GM23338 (cell line): ENCODE results near the gene PDE12. TPM values are rescaled to one million over a fixed set of nuclear protein-coding genes. Genes with fewer than 3 reads are reported as not detected.

Source experiments
- ATAC-seq: fragments of 200-7000 bp; cut with Tn5 transposase; 3 replicates; pipeline ENCODE4 v1.9.1; 2020
- DNase-seq: peaks from one replicate; pipeline ENCODE4 v3.0.0-alpha.2; 2015; ENCODE audit warnings: low spot score
- H2AFZ ChIP-seq: fragments of 200-600 bp; sonication (generic); 2 replicates; pipeline ENCODE4 v1.8.0; 2016; ENCODE audit warnings: antibody characterized with exemption, mild to moderate bottlenecking, moderate library complexity
- H3F3A ChIP-seq: fragments of 200-600 bp; sonication (generic); replicated peaks from 2 replicates; pipeline ENCODE4 v1.8.0; 2017; ENCODE audit warnings: antibody characterized with exemption, mixed run types, low read depth
- H3K27ac ChIP-seq: fragments of 200-600 bp; sonication (generic); 2 replicates; pipeline ENCODE4 v1.6.1; 2016; ENCODE audit warnings: low read depth
- H3K27me3 ChIP-seq: fragments of 200-600 bp; sonication (generic); 2 replicates; pipeline ENCODE4 v1.8.0; 2016; ENCODE audit warnings: mild to moderate bottlenecking, mixed run types, moderate library complexity; ENCODE audit not compliant: insufficient read depth
- H3K36me3 ChIP-seq: fragments of 200-600 bp; sonication (generic); 2 replicates; pipeline ENCODE4 v1.8.0; 2016; ENCODE audit warnings: mild to moderate bottlenecking; ENCODE audit not compliant: insufficient read depth
- H3K4me1 ChIP-seq: fragments of 200-600 bp; sonication (generic); 2 replicates; pipeline ENCODE4 v1.8.0; 2016; ENCODE audit warnings: mild to moderate bottlenecking, moderate library complexity; ENCODE audit not compliant: insufficient read depth
- H3K4me2 ChIP-seq: fragments of 200-600 bp; sonication (generic); 2 replicates; pipeline ENCODE4 v1.7.1; 2017; ENCODE audit warnings: mixed run types
- H3K4me3 ChIP-seq: fragments of 200-600 bp; sonication (generic); 2 replicates; pipeline ENCODE4 v1.6.1; 2016; ENCODE audit warnings: mixed run types
- H3K79me2 ChIP-seq: fragments of 200-600 bp; sonication (generic); replicated peaks from 2 replicates; pipeline ENCODE4 v1.8.0; 2017; ENCODE audit warnings: mild to moderate bottlenecking; ENCODE audit not compliant: insufficient read depth
- H3K9me2 ChIP-seq: fragments of 200-600 bp; sonication (generic); 2 replicates; pipeline ENCODE4 v1.8.0; 2017; ENCODE audit not compliant: insufficient read depth
- H4K20me1 ChIP-seq: fragments of 200-600 bp; sonication (generic); replicated peaks from 2 replicates; pipeline ENCODE4 v1.8.0; 2017; ENCODE audit warnings: mild to moderate bottlenecking; ENCODE audit not compliant: insufficient read depth
- H3K27ac Mint-ChIP-seq: 2 replicates; pipeline ENCODE4 v1.8.0; 2020; ENCODE audit warnings: inconsistent platforms, mild to moderate bottlenecking, moderate library complexity, mixed read lengths
- H3K27me3 Mint-ChIP-seq: 3 replicates; pipeline ENCODE4 v1.8.0; 2022; ENCODE audit warnings: low read depth, mild to moderate bottlenecking, moderate library complexity, mixed read lengths, inconsistent platforms; ENCODE audit not compliant: insufficient read depth, poor library complexity
- H3K36me3 Mint-ChIP-seq: 3 replicates; pipeline ENCODE4 v1.8.0; 2021; ENCODE audit warnings: low read depth, mild to moderate bottlenecking, inconsistent platforms, moderate library complexity, mixed read lengths
- H3K4me1 Mint-ChIP-seq: 3 replicates; pipeline ENCODE4 v1.8.0; 2020; ENCODE audit warnings: mild to moderate bottlenecking, inconsistent platforms, mixed read lengths
- H3K4me3 Mint-ChIP-seq: 3 replicates; pipeline ENCODE4 v1.8.0; 2021; ENCODE audit warnings: moderate library complexity, mild to moderate bottlenecking, inconsistent platforms, mixed read lengths
- H3K9me3 Mint-ChIP-seq: 3 replicates; pipeline ENCODE4 v1.8.0; 2020; ENCODE audit warnings: moderate library complexity, mild to moderate bottlenecking, inconsistent platforms, mixed read lengths
- CREB1 ChIP-seq: fragments of 250-450 bp; sonication (Bioruptor Pico); IDR thresholded peaks from 2 replicates; pipeline ENCODE4 v1.5.0; 2020; ENCODE audit warnings: low read depth, mild to moderate bottlenecking, moderate library complexity
- EZH2 ChIP-seq: fragments of 200-600 bp; sonication (generic); IDR thresholded peaks from one replicate; pipeline ENCODE4 v1.8.0; 2017; ENCODE audit warnings: antibody characterized with exemption, mild to moderate bottlenecking, low read depth; ENCODE audit not compliant: unreplicated experiment
- EZH2phosphoT487 ChIP-seq: fragments of 200-600 bp; sonication (generic); IDR thresholded peaks from one replicate; pipeline ENCODE4 v1.8.1; 2018; ENCODE audit warnings: antibody characterized with exemption; ENCODE audit not compliant: unreplicated experiment
- JUNB ChIP-seq: IDR thresholded peaks from one replicate; pipeline ENCODE4 v1.6.1; 2016; ENCODE audit warnings: antibody characterized with exemption; ENCODE audit not compliant: unreplicated experiment
- NANOG ChIP-seq: IDR thresholded peaks from 2 replicates; pipeline ENCODE4 v1.6.1; 2016; ENCODE audit warnings: antibody characterized with exemption, borderline replicate concordance
- POLR2AphosphoS5 ChIP-seq: IDR thresholded peaks from 2 replicates; pipeline ENCODE4 v1.6.1; 2016; ENCODE audit warnings: antibody characterized with exemption, low read depth
- STAT1 ChIP-seq: IDR thresholded peaks from one replicate; pipeline ENCODE4 v1.6.1; 2016; ENCODE audit warnings: antibody characterized with exemption; ENCODE audit not compliant: unreplicated experiment
- ZNF114 ChIP-seq: fragments of 250-450 bp; sonication (Bioruptor Pico); IDR thresholded peaks from 2 replicates; pipeline ENCODE4 v1.5.0; 2020; ENCODE audit warnings: mild to moderate bottlenecking, moderate library complexity
- ZNF331 ChIP-seq: fragments of 250-450 bp; sonication (Bioruptor Pico); IDR thresholded peaks from 2 replicates; pipeline ENCODE4 v1.5.0; 2020; ENCODE audit warnings: low read depth, mild to moderate bottlenecking, moderate library complexity
- polyA plus RNA-seq: library from polyadenylated mRNA; unstranded; fragments of >200 nt; fragmentation: Nextera tagmentation; extraction: Ambion mirVana; gene quantifications from 2 replicates; pipeline ENCODE4 v1.2.1, GENCODE V29; 2016
- total RNA-seq: library from RNA; depleted of rRNA; stranded (reverse); fragments of >200 nt; shearing (Covaris generic); gene quantifications from 2 replicates; pipeline ENCODE4 v1.2.3, GENCODE V29; 2014
- TF ChIP-seq, protein P1 (sequence below): IDR thresholded peaks from one replicate; pipeline ENCODE4 v1.6.1; 2018; ENCODE audit warnings: antibody characterized with exemption; ENCODE audit not compliant: unreplicated experiment
- TF ChIP-seq, protein P2 (sequence below): fragments of 250-450 bp; sonication (Bioruptor Pico); IDR thresholded peaks from 2 replicates; pipeline ENCODE4 v1.5.0; 2020; ENCODE audit warnings: mild to moderate bottlenecking, moderate library complexity
- TF ChIP-seq, protein P3 (sequence below), 2 experiments: fragments of 200-600 bp in 1 of 2; sonication (generic) in 1 of 2; conservative IDR thresholded peaks; 2 replicates each; pipeline versions ENCODE4 v1.5.1 to v1.6.1; 2016 to 2017; ENCODE audit warnings: antibody characterized with exemption in 2 of 2, low read depth in 2 of 2, mild to moderate bottlenecking in 2 of 2, moderate library complexity in 1 of 2
- TF ChIP-seq, protein P4 (sequence below): IDR thresholded peaks from 2 replicates; pipeline ENCODE4 v1.6.1; 2016; ENCODE audit warnings: antibody characterized with exemption

Gene PDE12
- total and polyA plus RNA-seq, 2 experiments from 2014 or later, result 5.0 to 14.3 TPM

DNA sequence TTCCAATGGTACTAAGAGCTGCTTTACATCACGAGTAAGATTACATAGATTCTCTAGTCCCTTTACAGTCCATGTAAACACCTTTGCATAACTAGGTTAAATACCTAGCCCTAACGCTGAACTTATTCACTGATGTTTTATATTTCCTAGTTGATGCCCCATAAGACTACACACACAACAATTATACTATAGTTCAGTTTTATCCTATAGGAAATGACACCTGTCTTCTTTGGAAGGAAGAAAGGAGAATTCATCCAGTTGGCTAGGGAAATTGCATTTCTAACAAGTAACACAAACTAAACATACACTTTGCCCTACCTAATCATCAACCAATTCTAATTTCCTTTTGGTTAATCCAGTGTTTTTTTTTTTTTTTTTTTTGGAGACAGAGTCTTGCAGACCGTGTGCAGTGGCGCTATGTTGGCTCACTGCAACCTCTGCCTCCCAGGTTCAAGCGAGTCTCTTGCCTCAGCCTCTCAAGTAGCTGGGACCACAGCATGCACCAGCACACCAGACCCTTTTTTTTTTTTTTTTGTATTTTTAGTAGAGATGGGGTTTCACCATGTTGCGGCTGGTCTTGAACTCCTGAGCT lies 13.9 kb downstream of the PDE12 start:
- H3K36me3 ChIP-seq, result peaks cover 42% of the 10 kb centered on the region
- no peak for ATAC-seq
- no peak overlapping the region for H3K4me2 ChIP-seq

More for the DNA sequence above, 13.9 kb downstream of the PDE12 start:
- Histone ChIP-seq H3K9me2 (no peaks in the 10 kb centered on the region), H3K27me3 (no peaks in the 10 kb centered on the region), H4K20me1 (peaks cover 24% of the 10 kb centered on the region), H3K4me1 (0 out of 2 replicates have a peak, but pooled peaks cover 8% of the 10 kb centered on the region), H3K79me2 (no peaks in the 10 kb centered on the region), H3K27ac (no peak overlapping the region), H2AFZ (no peak overlapping the region), H3K4me3 (no peak overlapping the region), H3F3A (no peaks in the 10 kb centered on the region; the same call in none of the 2 replicates)
- TF ChIP-seq, protein P1, sequence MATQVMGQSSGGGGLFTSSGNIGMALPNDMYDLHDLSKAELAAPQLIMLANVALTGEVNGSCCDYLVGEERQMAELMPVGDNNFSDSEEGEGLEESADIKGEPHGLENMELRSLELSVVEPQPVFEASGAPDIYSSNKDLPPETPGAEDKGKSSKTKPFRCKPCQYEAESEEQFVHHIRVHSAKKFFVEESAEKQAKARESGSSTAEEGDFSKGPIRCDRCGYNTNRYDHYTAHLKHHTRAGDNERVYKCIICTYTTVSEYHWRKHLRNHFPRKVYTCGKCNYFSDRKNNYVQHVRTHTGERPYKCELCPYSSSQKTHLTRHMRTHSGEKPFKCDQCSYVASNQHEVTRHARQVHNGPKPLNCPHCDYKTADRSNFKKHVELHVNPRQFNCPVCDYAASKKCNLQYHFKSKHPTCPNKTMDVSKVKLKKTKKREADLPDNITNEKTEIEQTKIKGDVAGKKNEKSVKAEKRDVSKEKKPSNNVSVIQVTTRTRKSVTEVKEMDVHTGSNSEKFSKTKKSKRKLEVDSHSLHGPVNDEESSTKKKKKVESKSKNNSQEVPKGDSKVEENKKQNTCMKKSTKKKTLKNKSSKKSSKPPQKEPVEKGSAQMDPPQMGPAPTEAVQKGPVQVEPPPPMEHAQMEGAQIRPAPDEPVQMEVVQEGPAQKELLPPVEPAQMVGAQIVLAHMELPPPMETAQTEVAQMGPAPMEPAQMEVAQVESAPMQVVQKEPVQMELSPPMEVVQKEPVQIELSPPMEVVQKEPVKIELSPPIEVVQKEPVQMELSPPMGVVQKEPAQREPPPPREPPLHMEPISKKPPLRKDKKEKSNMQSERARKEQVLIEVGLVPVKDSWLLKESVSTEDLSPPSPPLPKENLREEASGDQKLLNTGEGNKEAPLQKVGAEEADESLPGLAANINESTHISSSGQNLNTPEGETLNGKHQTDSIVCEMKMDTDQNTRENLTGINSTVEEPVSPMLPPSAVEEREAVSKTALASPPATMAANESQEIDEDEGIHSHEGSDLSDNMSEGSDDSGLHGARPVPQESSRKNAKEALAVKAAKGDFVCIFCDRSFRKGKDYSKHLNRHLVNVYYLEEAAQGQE, result no peak
- TF ChIP-seq, protein P2, sequence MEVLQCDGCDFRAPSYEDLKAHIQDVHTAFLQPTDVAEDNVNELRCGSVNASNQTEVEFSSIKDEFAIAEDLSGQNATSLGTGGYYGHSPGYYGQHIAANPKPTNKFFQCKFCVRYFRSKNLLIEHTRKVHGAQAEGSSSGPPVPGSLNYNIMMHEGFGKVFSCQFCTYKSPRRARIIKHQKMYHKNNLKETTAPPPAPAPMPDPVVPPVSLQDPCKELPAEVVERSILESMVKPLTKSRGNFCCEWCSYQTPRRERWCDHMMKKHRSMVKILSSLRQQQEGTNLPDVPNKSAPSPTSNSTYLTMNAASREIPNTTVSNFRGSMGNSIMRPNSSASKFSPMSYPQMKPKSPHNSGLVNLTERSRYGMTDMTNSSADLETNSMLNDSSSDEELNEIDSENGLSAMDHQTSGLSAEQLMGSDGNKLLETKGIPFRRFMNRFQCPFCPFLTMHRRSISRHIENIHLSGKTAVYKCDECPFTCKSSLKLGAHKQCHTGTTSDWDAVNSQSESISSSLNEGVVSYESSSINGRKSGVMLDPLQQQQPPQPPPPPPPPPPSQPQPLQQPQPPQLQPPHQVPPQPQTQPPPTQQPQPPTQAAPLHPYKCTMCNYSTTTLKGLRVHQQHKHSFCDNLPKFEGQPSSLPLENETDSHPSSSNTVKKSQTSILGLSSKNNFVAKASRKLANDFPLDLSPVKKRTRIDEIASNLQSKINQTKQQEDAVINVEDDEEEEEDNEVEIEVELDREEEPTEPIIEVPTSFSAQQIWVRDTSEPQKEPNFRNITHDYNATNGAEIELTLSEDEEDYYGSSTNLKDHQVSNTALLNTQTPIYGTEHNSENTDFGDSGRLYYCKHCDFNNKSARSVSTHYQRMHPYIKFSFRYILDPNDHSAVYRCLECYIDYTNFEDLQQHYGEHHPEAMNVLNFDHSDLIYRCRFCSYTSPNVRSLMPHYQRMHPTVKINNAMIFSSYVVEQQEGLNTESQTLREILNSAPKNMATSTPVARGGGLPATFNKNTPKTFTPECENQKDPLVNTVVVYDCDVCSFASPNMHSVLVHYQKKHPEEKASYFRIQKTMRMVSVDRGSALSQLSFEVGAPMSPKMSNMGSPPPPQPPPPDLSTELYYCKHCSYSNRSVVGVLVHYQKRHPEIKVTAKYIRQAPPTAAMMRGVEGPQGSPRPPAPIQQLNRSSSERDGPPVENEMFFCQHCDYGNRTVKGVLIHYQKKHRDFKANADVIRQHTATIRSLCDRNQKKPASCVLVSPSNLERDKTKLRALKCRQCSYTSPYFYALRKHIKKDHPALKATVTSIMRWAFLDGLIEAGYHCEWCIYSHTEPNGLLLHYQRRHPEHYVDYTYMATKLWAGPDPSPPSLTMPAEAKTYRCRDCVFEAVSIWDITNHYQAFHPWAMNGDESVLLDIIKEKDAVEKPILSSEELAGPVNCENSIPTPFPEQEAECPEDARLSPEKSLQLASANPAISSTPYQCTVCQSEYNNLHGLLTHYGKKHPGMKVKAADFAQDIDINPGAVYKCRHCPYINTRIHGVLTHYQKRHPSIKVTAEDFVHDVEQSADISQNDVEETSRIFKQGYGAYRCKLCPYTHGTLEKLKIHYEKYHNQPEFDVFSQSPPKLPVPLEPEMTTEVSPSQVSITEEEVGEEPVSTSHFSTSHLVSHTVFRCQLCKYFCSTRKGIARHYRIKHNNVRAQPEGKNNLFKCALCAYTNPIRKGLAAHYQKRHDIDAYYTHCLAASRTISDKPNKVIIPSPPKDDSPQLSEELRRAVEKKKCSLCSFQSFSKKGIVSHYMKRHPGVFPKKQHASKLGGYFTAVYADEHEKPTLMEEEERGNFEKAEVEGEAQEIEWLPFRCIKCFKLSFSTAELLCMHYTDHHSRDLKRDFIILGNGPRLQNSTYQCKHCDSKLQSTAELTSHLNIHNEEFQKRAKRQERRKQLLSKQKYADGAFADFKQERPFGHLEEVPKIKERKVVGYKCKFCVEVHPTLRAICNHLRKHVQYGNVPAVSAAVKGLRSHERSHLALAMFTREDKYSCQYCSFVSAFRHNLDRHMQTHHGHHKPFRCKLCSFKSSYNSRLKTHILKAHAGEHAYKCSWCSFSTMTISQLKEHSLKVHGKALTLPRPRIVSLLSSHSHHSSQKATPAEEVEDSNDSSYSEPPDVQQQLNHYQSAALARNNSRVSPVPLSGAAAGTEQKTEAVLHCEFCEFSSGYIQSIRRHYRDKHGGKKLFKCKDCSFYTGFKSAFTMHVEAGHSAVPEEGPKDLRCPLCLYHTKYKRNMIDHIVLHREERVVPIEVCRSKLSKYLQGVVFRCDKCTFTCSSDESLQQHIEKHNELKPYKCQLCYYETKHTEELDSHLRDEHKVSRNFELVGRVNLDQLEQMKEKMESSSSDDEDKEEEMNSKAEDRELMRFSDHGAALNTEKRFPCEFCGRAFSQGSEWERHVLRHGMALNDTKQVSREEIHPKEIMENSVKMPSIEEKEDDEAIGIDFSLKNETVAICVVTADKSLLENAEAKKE (CRISPR knock-in tag), result no peak
- no peak for TF ChIP-seq CREB1 (CRISPR knock-in tag)
- TF ChIP-seq, protein P3, sequence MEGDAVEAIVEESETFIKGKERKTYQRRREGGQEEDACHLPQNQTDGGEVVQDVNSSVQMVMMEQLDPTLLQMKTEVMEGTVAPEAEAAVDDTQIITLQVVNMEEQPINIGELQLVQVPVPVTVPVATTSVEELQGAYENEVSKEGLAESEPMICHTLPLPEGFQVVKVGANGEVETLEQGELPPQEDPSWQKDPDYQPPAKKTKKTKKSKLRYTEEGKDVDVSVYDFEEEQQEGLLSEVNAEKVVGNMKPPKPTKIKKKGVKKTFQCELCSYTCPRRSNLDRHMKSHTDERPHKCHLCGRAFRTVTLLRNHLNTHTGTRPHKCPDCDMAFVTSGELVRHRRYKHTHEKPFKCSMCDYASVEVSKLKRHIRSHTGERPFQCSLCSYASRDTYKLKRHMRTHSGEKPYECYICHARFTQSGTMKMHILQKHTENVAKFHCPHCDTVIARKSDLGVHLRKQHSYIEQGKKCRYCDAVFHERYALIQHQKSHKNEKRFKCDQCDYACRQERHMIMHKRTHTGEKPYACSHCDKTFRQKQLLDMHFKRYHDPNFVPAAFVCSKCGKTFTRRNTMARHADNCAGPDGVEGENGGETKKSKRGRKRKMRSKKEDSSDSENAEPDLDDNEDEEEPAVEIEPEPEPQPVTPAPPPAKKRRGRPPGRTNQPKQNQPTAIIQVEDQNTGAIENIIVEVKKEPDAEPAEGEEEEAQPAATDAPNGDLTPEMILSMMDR (conservative IDR thresholded peaks at IDR 0.05; ENCODE audit: low read depth in 2 of 2), result no peak
- TF ChIP-seq EZH2phosphoT487, result no peak
- no peak for TF ChIP-seq JUNB
- TF ChIP-seq POLR2AphosphoS5, result no peak
- TF ChIP-seq NANOG, result no peak
- no peak for TF ChIP-seq ZNF114 (CRISPR knock-in tag)
- TF ChIP-seq STAT1, result no peak
- TF ChIP-seq ZNF331, result no peak
- TF ChIP-seq EZH2, result no peak
- TF ChIP-seq, protein P4, sequence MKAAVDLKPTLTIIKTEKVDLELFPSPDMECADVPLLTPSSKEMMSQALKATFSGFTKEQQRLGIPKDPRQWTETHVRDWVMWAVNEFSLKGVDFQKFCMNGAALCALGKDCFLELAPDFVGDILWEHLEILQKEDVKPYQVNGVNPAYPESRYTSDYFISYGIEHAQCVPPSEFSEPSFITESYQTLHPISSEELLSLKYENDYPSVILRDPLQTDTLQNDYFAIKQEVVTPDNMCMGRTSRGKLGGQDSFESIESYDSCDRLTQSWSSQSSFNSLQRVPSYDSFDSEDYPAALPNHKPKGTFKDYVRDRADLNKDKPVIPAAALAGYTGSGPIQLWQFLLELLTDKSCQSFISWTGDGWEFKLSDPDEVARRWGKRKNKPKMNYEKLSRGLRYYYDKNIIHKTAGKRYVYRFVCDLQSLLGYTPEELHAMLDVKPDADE, result no peak
- H3K36me3 Mint-ChIP-seq, result peaks cover 40% of the 10 kb centered on the region
- no peaks in the 10 kb centered on the region for H3K9me3 Mint-ChIP-seq
- DNase-seq, result no peak
- H3K27me3 Mint-ChIP-seq, result no peaks in the 10 kb centered on the region
- H3K4me1 Mint-ChIP-seq, result no peaks in the 10 kb centered on the region
- H3K27ac Mint-ChIP-seq, result no peak overlapping the region
- H3K4me3 Mint-ChIP-seq, result no peak overlapping the region
